Gastroesophageal sphincter (tissue), 4 donors: ENCODE data around the gene PRKCD. TPM values are rescaled to one million over a fixed set of nuclear protein-coding genes. Genes with fewer than 3 reads are reported as not detected.

Experiments used
- ATAC-seq: fragments of 150-250 bp; one replicate; pipeline ENCODE4 v1.9.1; 2016; ENCODE audit warnings: mild to moderate bottlenecking, moderate library complexity
- H3K27ac ChIP-seq, 4 donors: fragments of 200-600 bp; sonication (generic) in 3 of 4; 1 replicate in 3 of 4; 2 replicates in 1 of 4; pipeline ENCODE4 v1.5.1; 2016 to 2019
- H3K27me3 ChIP-seq: fragments of 200-600 bp; sonication (generic); one replicate; pipeline ENCODE4 v1.5.1; 2019
- H3K36me3 ChIP-seq, 2 donors: fragments of 200-600 bp; sonication (generic); one replicate each; pipeline ENCODE4 v1.5.1; 2019; ENCODE audit warnings: control low read depth in 1 of 2
- H3K4me1 ChIP-seq, 3 donors: fragments of 200-600 bp; sonication (generic); 1 replicate in 2 of 3; 2 replicates in 1 of 3; pipeline ENCODE4 v1.5.1; 2016 to 2019; ENCODE audit warnings: control low read depth in 2 of 3
- H3K4me3 ChIP-seq, 2 donors: fragments of 200-600 bp; sonication (generic); one replicate each; pipeline ENCODE4 v1.5.1; 2019; ENCODE audit warnings: mild to moderate bottlenecking in 1 of 2, moderate library complexity in 1 of 2
- H3K9me3 ChIP-seq, 3 donors: fragments of 200-600 bp; sonication (generic); one replicate each; pipeline ENCODE4 v1.5.1; 2017 to 2019; ENCODE audit warnings: control low read depth in 2 of 3
- EP300 ChIP-seq: sonication (generic); formaldehyde crosslinking; IDR thresholded peaks from one replicate; pipeline ENCODE4 v1.6.1; 2017; ENCODE audit warnings: antibody characterized with exemption, mild to moderate bottlenecking
- POLR2A ChIP-seq, 2 donors: fragments of 450-650 bp; IDR thresholded peaks; one replicate each; pipeline ENCODE4 v1.6.1; 2017; ENCODE audit warnings: antibody characterized with exemption in 2 of 2, mild to moderate bottlenecking in 2 of 2, moderate library complexity in 1 of 2
- POLR2AphosphoS5 ChIP-seq: sonication (generic); formaldehyde crosslinking; IDR thresholded peaks from one replicate; pipeline ENCODE4 v1.6.1; 2017; ENCODE audit warnings: antibody characterized with exemption
- WGBS, 2 donors: methylation state at CpG; one replicate each; pipeline ENCODE4 v1.1.5; 2018; ENCODE audit warnings: low coverage in 1 of 2; 5-methylcytosine and 5-hydroxymethylcytosine counted together
- total RNA-seq, 4 donors: library from RNA; depleted of rRNA; stranded (reverse); fragments of >200 nt; gene quantifications; one replicate each; pipeline ENCODE4 v1.1.0, GENCODE V29; 2016
- TF ChIP-seq, protein P1 (sequence below), 4 experiments: fragments of 200-600 bp in 2 of 4; fragments of 450-650 bp in 2 of 4; sonication (generic) in 1 of 4; IDR thresholded peaks; one replicate each; pipeline ENCODE4 v1.5.1; 2017 to 2019; ENCODE audit warnings: antibody characterized with exemption in 4 of 4, mild to moderate bottlenecking in 2 of 4, moderate library complexity in 2 of 4

Gene PRKCD
- total RNA-seq, 4 donors from 2014 or later: 5.5 to 10.1 (median 7.6) TPM

DNA sequence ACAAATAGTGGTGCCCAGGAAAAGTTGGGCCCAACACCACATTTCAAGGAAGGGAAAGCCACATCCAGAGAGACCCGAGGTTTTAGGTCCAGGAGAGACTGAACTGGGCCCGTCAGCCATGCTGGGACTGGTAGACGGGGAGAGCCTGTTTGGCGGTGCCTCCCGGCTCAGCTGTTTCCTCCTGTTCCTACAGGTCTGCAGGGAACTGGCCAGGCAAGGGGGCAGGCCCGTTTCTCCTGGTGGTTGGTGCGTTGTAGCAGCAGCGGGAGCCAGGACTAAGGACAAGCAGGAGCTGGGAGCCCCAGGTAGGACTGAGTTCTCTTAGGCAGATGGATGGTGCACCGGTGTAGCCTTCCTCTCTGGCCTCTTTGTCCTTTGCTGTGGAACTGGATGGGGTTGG is 3.9 kb downstream of the PRKCD start:
- no peak for ATAC-seq
- Histone ChIP-seq H3K27me3 (no peaks in the 10 kb centered on the region), H3K9me3 (no peaks in the 10 kb centered on the region), H3K27ac (no peak overlapping the region), H3K4me3 (no peak overlapping the region), H3K4me1 (peaks cover 0 to 73% (median 24%) of the 10 kb centered on the region in 3 donors), H3K36me3 (peaks cover 0 to 3% of the 10 kb centered on the region in 2 donors)
- WGBS, 2 donors: 57% methylated on average over 4 of the region's 9 CpGs; no CpG with 5 or more reads in 1 of the 2 donors
- TF ChIP-seq POLR2A (IDR thresholded peaks at IDR 0.05): no peak
- TF ChIP-seq, protein P1, sequence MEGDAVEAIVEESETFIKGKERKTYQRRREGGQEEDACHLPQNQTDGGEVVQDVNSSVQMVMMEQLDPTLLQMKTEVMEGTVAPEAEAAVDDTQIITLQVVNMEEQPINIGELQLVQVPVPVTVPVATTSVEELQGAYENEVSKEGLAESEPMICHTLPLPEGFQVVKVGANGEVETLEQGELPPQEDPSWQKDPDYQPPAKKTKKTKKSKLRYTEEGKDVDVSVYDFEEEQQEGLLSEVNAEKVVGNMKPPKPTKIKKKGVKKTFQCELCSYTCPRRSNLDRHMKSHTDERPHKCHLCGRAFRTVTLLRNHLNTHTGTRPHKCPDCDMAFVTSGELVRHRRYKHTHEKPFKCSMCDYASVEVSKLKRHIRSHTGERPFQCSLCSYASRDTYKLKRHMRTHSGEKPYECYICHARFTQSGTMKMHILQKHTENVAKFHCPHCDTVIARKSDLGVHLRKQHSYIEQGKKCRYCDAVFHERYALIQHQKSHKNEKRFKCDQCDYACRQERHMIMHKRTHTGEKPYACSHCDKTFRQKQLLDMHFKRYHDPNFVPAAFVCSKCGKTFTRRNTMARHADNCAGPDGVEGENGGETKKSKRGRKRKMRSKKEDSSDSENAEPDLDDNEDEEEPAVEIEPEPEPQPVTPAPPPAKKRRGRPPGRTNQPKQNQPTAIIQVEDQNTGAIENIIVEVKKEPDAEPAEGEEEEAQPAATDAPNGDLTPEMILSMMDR (IDR thresholded peaks at IDR 0.05): no peak
- TF ChIP-seq POLR2AphosphoS5: no peak
- no peak for TF ChIP-seq EP300

DNA sequence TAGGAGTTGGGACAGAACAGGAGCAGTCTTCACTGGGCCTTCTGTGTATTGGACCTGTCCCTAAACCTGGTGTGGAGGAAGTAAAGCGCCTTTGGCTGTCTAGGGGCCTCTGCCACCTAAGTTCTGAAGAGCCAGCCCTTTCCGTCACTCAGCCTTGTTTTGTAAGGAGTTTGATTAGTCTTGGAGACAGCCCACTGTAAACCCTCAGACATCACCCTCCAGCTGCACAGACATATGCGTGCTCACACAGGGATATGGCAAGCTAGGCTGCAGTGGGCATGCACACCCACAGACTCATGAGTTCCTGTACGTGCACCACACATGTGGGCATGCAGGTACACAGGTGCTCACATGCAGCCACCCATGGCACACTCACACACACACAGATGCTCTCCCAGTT is 5.2 kb downstream of the PRKCD start:
- WGBS, 2 donors: no CpG with 5 or more reads among the region's 4 CpGs
- H3K27ac ChIP-seq: peak overlapping the region in 2 of 4 donors; percentile 38 to 44
- H3K4me1 ChIP-seq: peaks cover 0 to 73% (median 18%) of the 10 kb centered on the region in 3 donors
- H3K27me3 ChIP-seq: no peaks in the 10 kb centered on the region
- no peak for TF ChIP-seq EP300
- TF ChIP-seq POLR2A (IDR thresholded peaks at IDR 0.05): no peak
- TF ChIP-seq, protein P1 (IDR thresholded peaks at IDR 0.05): no peak
- no peak for TF ChIP-seq POLR2AphosphoS5
- no peak overlapping the region for H3K4me3 ChIP-seq
- H3K36me3 ChIP-seq: peaks cover 0 to 3% of the 10 kb centered on the region in 2 donors
- no peak for ATAC-seq
- H3K9me3 ChIP-seq: no peaks in the 10 kb centered on the region

DNA sequence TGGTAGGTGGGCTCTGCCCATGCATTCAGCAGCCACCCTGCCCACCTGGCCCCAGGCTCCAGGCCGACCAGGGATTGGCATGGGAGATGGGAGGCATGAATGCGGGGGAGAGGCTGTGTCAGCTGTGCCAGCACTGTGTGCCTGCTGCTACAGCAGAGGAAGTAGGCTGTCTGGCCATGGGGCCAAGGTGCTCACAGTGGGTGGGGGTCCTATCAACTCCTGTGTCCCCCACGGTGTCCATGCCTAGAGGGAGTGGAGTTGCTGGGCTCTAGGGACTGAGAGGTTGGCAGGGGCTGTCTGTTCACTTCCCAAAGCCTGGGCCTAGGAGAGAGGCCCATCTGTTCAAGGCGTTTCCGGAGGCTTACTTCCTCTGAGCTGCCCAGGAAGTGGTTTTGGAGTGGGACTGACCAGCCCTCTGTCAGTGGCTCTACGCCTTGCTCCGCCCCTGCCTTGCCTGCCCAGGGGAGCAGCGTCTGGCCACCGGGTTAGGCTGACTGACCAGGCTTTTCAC is 5.8 kb downstream of the PRKCD start:
- no CpG with 5 or more reads among the region's 9 CpGs for WGBS, 2 donors
- no peaks in the 10 kb centered on the region for H3K9me3 ChIP-seq
- peak; percentile 71 for ATAC-seq
- H3K27ac ChIP-seq: peak overlapping the region in 3 of 4 donors; percentile 38 to 44 (median 38)
- no peak overlapping the region for H3K4me3 ChIP-seq
- H3K4me1 ChIP-seq: peaks cover 0 to 71% (median 18%) of the 10 kb centered on the region in 3 donors
- no peaks in the 10 kb centered on the region for H3K27me3 ChIP-seq
- H3K36me3 ChIP-seq: peaks cover 0 to 3% of the 10 kb centered on the region in 2 donors
- TF ChIP-seq POLR2AphosphoS5 (no peak), POLR2A (IDR thresholded peaks at IDR 0.05) (no peak), EP300 (no peak)
- TF ChIP-seq, protein P1 (IDR thresholded peaks at IDR 0.05): no peak

DNA sequence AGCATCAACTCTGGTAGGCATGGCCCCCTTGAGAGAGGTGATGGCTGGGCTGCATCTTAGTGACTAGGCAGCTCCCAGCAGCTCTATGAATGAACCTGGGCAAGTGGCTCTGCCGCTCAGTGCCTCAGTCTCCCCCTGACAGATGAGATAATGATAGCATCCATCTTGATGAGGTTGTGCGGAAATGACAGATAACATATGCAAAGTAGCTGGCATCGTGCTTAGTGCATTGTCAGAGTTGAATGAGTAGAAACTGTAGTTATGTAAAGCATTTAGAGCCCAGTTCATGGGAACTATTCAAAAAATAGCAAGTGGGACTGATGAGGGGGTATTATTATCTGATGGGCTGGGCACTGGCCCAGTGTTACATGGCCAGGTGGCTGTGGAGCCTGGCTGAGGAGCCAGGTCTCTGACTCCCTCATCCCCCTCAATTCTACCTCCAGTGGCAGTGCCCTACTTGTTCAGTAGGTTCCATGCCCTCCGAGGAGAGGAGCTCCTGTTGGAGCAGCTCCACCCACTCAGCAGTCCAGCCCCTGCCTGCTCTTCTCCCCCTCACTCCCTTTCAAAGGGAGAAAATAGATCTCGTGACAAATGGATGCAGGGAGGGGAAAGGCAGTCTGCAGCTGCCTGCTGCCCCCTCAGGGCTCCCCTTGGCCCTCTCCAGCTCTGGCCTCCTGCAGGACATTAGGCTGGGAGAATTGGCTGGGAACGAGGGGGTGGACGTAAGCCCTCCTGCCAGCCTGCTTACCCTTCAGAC is 6.6 kb downstream of the PRKCD start:
- no peaks in the 10 kb centered on the region for H3K9me3 ChIP-seq
- peaks cover 0 to 3% of the 10 kb centered on the region in 2 donors for H3K36me3 ChIP-seq
- no peak for TF ChIP-seq POLR2AphosphoS5
- no peak for TF ChIP-seq EP300
- H3K4me1 ChIP-seq: peaks cover 0 to 64% (median 18%) of the 10 kb centered on the region in 3 donors
- ATAC-seq: no peak
- 74% methylated on average over 3 of the region's 7 CpGs; no CpG with 5 or more reads in 1 of the 2 donors for WGBS, 2 donors
- H3K27ac ChIP-seq: peak overlapping the region in 1 of 4 donors; percentile 38
- no peak overlapping the region for H3K4me3 ChIP-seq
- H3K27me3 ChIP-seq: no peaks in the 10 kb centered on the region

DNA sequence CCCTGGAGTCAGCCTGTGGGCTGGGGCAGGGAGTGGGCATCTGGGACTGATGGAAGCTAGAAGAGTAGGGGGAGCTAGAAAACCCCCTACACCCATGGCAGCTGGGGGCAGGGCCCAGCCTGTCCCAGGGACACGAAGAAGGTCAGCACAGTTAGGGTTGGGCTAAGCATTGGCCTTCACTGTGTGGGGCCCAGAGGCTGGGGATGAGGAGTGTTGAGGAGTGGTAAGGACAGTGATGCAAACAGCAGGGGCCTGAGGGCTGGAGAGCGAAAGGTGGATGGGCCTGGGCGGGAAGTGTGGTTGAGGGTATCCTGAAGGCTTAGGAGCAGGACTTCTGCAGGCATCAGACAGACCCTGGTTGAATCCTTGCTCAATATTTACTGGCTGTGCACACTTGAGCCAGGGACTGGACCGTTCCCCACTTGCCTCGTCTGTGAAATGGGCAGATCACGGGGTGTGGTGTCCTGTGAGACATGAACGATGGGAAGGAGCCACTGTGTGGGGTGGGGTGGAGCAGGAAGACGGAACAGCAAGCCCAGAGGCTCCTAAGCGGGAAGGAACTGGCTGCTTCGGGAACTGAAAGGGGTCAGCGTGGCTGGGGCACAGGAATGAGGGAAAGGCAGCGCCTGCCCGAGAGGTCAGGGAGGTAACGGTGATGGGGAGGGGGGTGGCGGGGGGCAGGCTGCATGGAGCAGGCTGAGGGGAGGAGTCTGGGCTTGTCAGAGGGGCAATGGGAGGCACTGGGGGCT is 7.3 kb downstream of the PRKCD start:
- Histone ChIP-seq H3K4me3 (peak overlapping the region in 1 of 2 donors; percentile 22), H3K9me3 (no peaks in the 10 kb centered on the region), H3K36me3 (peaks cover 0 to 3% of the 10 kb centered on the region in 2 donors), H3K4me1 (peaks cover 0 to 56% (median 18%) of the 10 kb centered on the region in 3 donors), H3K27ac (peak overlapping the region in 2 of 4 donors; percentile 4 to 32), H3K27me3 (no peaks in the 10 kb centered on the region)
- ATAC-seq: no peak
- no peak for TF ChIP-seq POLR2AphosphoS5
- no peak for TF ChIP-seq EP300
- no peak for TF ChIP-seq POLR2A (IDR thresholded peaks at IDR 0.05)
- TF ChIP-seq, protein P1 (IDR thresholded peaks at IDR 0.05): no peak
- WGBS, 2 donors: 82 to 92% methylated on average over 9 to 10 of the region's 15 CpGs
